MM.1S (cell line): ENCODE data around the gene DSC1.

ENCODE experiments used
- EZH2 ChIP-seq: fragments of 300-600 bp; sonication (generic); optimal IDR thresholded peaks from 2 replicates; pipeline ENCODE3; 2017; ENCODE audit warnings: low read depth, mild to moderate bottlenecking, antibody characterized with exemption, low read length, mixed read lengths
- EZH2phosphoT487 ChIP-seq: fragments of 300-600 bp; sonication (generic); IDR thresholded peaks from 2 replicates; pipeline ENCODE4 v1.6.1; 2018; ENCODE audit warnings: antibody characterized with exemption, low read length
- TF ChIP-seq, protein P1 (sequence below): fragments of 300-600 bp; sonication (generic); IDR thresholded peaks from 2 replicates; pipeline ENCODE4 v1.5.1; 2016; ENCODE audit warnings: antibody characterized with exemption, low read length, mixed read lengths

DNA sequence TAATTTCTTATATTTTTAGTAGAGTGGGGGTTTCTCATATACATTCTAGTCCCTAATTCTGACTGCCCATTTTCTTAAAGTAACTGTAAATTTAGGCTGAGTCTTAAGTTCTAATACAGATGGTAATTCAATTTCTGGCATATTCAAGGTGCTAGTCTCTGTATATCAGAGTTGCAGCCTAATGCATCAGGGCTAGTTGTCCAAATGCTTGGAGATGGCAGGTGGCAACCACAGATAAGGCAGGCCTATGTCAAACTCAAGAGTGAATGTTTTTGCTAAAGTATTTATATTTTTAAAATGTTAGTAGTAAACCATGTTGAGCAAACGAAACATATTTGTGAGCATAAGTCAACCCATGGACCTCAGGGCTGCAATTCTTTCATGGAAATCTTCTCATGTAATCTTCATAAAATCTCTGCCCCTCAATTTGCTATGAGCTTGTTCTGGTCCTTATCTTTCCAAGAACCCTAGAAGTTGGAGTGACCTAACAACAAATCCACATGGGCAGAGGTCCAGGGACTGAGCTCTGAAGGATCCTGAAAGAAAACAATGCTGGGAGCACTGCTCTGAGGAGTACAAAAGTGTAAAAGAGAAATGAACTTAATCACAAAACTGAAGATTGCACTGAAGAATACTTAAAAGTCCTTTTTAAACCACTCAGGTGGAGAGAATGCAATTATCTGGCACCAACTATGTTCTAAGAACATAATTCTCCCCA lies 33.1 kb downstream of the DSC1 start:
- TF ChIP-seq, protein P1, sequence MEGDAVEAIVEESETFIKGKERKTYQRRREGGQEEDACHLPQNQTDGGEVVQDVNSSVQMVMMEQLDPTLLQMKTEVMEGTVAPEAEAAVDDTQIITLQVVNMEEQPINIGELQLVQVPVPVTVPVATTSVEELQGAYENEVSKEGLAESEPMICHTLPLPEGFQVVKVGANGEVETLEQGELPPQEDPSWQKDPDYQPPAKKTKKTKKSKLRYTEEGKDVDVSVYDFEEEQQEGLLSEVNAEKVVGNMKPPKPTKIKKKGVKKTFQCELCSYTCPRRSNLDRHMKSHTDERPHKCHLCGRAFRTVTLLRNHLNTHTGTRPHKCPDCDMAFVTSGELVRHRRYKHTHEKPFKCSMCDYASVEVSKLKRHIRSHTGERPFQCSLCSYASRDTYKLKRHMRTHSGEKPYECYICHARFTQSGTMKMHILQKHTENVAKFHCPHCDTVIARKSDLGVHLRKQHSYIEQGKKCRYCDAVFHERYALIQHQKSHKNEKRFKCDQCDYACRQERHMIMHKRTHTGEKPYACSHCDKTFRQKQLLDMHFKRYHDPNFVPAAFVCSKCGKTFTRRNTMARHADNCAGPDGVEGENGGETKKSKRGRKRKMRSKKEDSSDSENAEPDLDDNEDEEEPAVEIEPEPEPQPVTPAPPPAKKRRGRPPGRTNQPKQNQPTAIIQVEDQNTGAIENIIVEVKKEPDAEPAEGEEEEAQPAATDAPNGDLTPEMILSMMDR = no peak
- TF ChIP-seq EZH2 (no peak), EZH2phosphoT487 (no peak)
